GM19372 (cell line): ENCODE data around the gene ALK.
"Not testable (repeated sequence)": the region's sequence is repeated elsewhere in the genome, so short reads cannot be mapped to it uniquely, and the experiment has no call there.

Experiments
- ATAC-seq: cut with Tn5 transposase; IDR thresholded peaks from one replicate; pipeline ENCODE4 v1.9.1; 2021; ENCODE audit warnings: mild to moderate bottlenecking, low read depth, moderate library complexity; ENCODE audit not compliant: unreplicated experiment

ALK gene

GRCh38 chr2:29844713-29845326 is 76.6 kb downstream of the ALK start:
- ATAC-seq, result no peak

- ATAC-seq, result no peak
Observed at GRCh38 chr2:29841386-29842004, 79.9 kb downstream of the ALK start.

GRCh38 chr2:29839306-29839705 is 82.1 kb downstream of the ALK start:
- ATAC-seq, result no peak

GRCh38 chr2:29837925-29838324 is 83.5 kb downstream of the ALK start:
- no peak for ATAC-seq

- ATAC-seq, result no peak
Observed at GRCh38 chr2:29834624-29835023, 86.8 kb downstream of the ALK start.

- ATAC-seq, result no peak
Observed at GRCh38 chr2:29834036-29834540, 87.3 kb downstream of the ALK start.

GRCh38 chr2:29831560-29831959 is 89.8 kb downstream of the ALK start:
- ATAC-seq, result no peak

- ATAC-seq, result no peak
Observed at GRCh38 chr2:29829841-29830240, 91.5 kb downstream of the ALK start.

GRCh38 chr2:29824145-29824544 is 97.2 kb downstream of the ALK start:
- not testable (repeated sequence) for ATAC-seq

GRCh38 chr2:29821591-29821990 is 99.8 kb downstream of the ALK start:
- no peak for ATAC-seq

GRCh38 chr2:29819570-29819969 is 101.8 kb downstream of the ALK start:
- ATAC-seq, result no peak

GRCh38 chr2:29817801-29818680 is 103.3 kb downstream of the ALK start:
- no peak for ATAC-seq

- no peak for ATAC-seq
Observed at GRCh38 chr2:29817299-29817698, 104.1 kb downstream of the ALK start.

GRCh38 chr2:29816651-29817050 is 104.7 kb downstream of the ALK start:
- no peak for ATAC-seq

GRCh38 chr2:29811378-29811777 is 110.0 kb downstream of the ALK start:
- ATAC-seq, result no peak

GRCh38 chr2:29810956-29811355 is 110.4 kb downstream of the ALK start:
- ATAC-seq, result no peak

- no peak for ATAC-seq
Observed at GRCh38 chr2:29808321-29808720, 113.1 kb downstream of the ALK start.

GRCh38 chr2:29807082-29807481 is 114.3 kb downstream of the ALK start:
- ATAC-seq, result no peak

GRCh38 chr2:29806461-29806860 is 114.9 kb downstream of the ALK start:
- ATAC-seq, result no peak

- ATAC-seq, result no peak
Observed at GRCh38 chr2:29804671-29805070, 116.7 kb downstream of the ALK start.

- ATAC-seq, result no peak
Observed at GRCh38 chr2:29803537-29803936, 117.8 kb downstream of the ALK start.
